Endothelial cell (in vitro differentiated cells): ENCODE data around the gene GALNT2. TPM values are rescaled to one million over a fixed set of nuclear protein-coding genes. Genes with fewer than 3 reads are reported as not detected.
A peak's percentile ranks its signal among the peaks of the same experiment; 100 is the strongest.

Source experiments
- DNase-seq: peaks from one replicate; pipeline ENCODE4 v3.0.0; 2021; ENCODE audit warnings: low spot score
- H3K27ac Mint-ChIP-seq: one replicate; pipeline ENCODE4 v1.8.0; 2021; ENCODE audit warnings: mixed read lengths, inconsistent platforms; ENCODE audit not compliant: unreplicated experiment
- H3K27me3 Mint-ChIP-seq: one replicate; pipeline ENCODE4 v1.8.0; 2021; ENCODE audit warnings: mild to moderate bottlenecking, moderate library complexity, mixed read lengths, inconsistent platforms; ENCODE audit not compliant: unreplicated experiment
- H3K36me3 Mint-ChIP-seq: one replicate; pipeline ENCODE4 v1.8.0; 2021; ENCODE audit warnings: mild to moderate bottlenecking, low read depth, mixed read lengths, inconsistent platforms; ENCODE audit not compliant: unreplicated experiment
- H3K4me1 Mint-ChIP-seq: one replicate; pipeline ENCODE4 v1.8.0; 2021; ENCODE audit warnings: mild to moderate bottlenecking, mixed read lengths, inconsistent platforms; ENCODE audit not compliant: unreplicated experiment
- H3K4me3 Mint-ChIP-seq: one replicate; pipeline ENCODE4 v1.8.0; 2021; ENCODE audit warnings: mild to moderate bottlenecking, mixed read lengths, inconsistent platforms; ENCODE audit not compliant: unreplicated experiment
- H3K9me3 Mint-ChIP-seq: one replicate; pipeline ENCODE4 v1.8.0; 2021; ENCODE audit warnings: mixed read lengths, inconsistent platforms; ENCODE audit not compliant: unreplicated experiment
- total RNA-seq: library from RNA; stranded (reverse); fragmentation: NEBNext Ultra II Directional; extraction: Animal tissue kit (Norgen Biotek cat#: 25700); gene quantifications from one replicate; pipeline ENCODE4 v1.2.1, GENCODE V29; 2021; ENCODE audit not compliant: unreplicated experiment
- TF ChIP-seq, protein P1 (sequence below): fragments of 200-600 bp; sonication (generic); IDR thresholded peaks from one replicate; pipeline ENCODE4 v1.5.0; 2021; ENCODE audit warnings: antibody characterized with exemption; ENCODE audit not compliant: unreplicated experiment

Gene GALNT2
- total RNA-seq, 1 donor from 2014 or later = 74.8 TPM

DNA sequence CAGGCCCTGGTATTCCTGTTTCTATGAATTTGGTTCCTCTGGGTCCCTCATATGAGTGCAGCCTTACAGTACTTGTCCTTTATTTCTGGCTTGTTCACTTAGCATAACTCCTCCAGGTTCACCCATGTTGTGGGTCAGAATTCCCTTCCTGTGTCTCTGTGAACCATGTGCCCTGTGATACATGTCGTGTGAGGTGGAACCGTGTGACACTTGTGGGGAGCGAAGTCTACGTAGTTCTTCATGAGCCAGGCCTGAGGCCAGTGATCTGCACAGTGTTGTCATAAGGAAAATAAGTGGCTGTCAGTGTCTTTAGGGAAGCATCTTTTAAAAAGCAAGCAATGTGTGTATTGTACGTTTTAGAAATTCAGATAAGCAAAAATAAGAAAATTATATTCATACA lies 122.8 kb downstream of the GALNT2 start:
- no peaks in the 10 kb centered on the region for H3K9me3 Mint-ChIP-seq
- no peak for DNase-seq
- H3K27me3 Mint-ChIP-seq = peaks cover 1% of the 10 kb centered on the region
- H3K27ac Mint-ChIP-seq = no peak overlapping the region
- H3K36me3 Mint-ChIP-seq = peaks cover 10% of the 10 kb centered on the region
- H3K4me3 Mint-ChIP-seq = no peak overlapping the region
- TF ChIP-seq, protein P1, sequence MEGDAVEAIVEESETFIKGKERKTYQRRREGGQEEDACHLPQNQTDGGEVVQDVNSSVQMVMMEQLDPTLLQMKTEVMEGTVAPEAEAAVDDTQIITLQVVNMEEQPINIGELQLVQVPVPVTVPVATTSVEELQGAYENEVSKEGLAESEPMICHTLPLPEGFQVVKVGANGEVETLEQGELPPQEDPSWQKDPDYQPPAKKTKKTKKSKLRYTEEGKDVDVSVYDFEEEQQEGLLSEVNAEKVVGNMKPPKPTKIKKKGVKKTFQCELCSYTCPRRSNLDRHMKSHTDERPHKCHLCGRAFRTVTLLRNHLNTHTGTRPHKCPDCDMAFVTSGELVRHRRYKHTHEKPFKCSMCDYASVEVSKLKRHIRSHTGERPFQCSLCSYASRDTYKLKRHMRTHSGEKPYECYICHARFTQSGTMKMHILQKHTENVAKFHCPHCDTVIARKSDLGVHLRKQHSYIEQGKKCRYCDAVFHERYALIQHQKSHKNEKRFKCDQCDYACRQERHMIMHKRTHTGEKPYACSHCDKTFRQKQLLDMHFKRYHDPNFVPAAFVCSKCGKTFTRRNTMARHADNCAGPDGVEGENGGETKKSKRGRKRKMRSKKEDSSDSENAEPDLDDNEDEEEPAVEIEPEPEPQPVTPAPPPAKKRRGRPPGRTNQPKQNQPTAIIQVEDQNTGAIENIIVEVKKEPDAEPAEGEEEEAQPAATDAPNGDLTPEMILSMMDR = no peak
- H3K4me1 Mint-ChIP-seq = peaks cover 16% of the 10 kb centered on the region

DNA sequence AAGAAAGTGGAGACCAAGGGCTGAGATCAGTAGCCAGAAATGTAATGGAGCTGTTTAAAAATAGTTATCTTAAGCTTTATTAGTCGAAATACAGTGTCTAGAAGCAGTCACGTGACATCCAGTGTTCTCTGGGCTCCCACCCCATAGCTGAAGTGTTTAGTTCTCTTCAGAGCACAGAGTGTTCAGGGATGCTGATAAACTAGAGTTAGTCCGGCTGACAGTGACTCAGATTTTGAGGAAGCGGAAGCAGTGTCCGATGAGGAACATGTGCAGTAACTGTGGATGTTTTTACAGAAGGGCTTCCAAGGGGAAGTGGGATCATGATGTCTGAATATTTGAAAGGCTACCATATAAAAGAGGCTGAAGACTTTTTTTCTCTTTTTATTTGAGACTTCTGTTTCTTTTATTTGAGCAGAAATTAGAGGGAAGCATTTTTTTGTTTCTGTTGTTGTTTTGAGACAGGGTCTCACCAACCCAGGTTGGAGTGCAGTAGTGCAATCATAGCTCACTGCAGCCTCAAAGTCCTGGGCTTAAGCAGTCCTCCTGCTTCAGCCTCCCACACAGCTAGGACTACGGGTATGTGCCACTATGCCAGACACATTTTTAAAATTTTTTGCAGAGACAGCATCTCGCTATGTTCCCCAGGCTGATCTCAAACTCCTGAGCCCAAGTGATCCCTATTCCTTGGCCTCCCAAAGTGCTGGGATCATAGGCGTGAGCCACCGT lies 124.2 kb downstream of the GALNT2 start:
- no peak overlapping the region for H3K4me3 Mint-ChIP-seq
- H3K9me3 Mint-ChIP-seq = no peaks in the 10 kb centered on the region
- TF ChIP-seq, protein P1 = no peak
- peaks cover 12% of the 10 kb centered on the region for H3K36me3 Mint-ChIP-seq
- DNase-seq = no peak
- no peak overlapping the region for H3K27ac Mint-ChIP-seq
- H3K4me1 Mint-ChIP-seq = peaks cover 2% of the 10 kb centered on the region
- H3K27me3 Mint-ChIP-seq = peaks cover 6% of the 10 kb centered on the region

DNA sequence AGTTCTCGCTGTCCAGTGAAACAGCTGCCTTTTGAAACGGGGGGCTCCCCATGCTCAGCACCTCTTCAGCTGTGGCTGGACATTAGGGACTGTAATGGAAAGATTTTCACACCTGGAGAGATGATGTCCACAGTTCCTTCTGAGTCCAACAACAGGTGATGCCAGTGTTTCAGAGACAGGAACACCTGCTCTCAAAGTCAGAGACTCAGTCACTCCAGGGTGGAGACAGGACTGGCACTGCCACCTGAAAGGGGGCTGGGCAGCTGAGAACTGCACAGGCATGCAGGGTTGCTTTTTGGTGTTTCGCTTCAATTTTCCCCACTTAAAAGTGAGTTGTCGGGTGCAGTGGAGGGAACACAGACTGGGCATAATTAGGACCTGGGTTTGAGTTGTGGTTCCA lies 124.8 kb downstream of the GALNT2 start:
- peaks cover 6% of the 10 kb centered on the region for H3K27me3 Mint-ChIP-seq
- peaks cover 1% of the 10 kb centered on the region for H3K4me1 Mint-ChIP-seq
- TF ChIP-seq, protein P1 = no peak
- no peak overlapping the region for H3K27ac Mint-ChIP-seq
- no peak overlapping the region for H3K4me3 Mint-ChIP-seq
- H3K9me3 Mint-ChIP-seq = no peaks in the 10 kb centered on the region
- H3K36me3 Mint-ChIP-seq = peaks cover 11% of the 10 kb centered on the region
- DNase-seq = no peak

DNA sequence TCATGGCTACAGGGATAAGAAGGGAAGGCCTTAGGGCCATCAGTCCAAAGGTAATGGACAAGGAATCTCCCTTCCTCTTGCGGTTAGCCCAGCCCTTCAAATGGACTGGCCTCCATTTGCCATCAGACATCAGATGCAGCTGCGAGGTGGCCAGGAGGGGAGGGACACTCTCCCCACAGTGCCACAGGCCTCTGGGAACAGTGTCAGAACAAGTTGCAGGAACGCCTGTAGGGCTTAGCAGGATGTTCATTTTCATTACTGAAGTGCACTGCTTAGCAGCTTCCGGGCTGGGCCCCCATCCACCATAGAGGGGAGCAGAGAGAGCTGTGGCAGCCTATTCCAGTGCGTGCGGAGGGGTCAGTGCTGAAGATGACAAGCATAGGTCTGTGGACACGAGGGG lies 127.5 kb downstream of the GALNT2 start:
- TF ChIP-seq, protein P1 = no peak
- Mint-ChIP-seq H3K27ac (no peak overlapping the region), H3K36me3 (peaks cover 3% of the 10 kb centered on the region), H3K4me1 (no peaks in the 10 kb centered on the region), H3K27me3 (peaks cover 6% of the 10 kb centered on the region), H3K4me3 (peak overlapping the region; percentile 22), H3K9me3 (no peaks in the 10 kb centered on the region)
- DNase-seq = no peak

DNA sequence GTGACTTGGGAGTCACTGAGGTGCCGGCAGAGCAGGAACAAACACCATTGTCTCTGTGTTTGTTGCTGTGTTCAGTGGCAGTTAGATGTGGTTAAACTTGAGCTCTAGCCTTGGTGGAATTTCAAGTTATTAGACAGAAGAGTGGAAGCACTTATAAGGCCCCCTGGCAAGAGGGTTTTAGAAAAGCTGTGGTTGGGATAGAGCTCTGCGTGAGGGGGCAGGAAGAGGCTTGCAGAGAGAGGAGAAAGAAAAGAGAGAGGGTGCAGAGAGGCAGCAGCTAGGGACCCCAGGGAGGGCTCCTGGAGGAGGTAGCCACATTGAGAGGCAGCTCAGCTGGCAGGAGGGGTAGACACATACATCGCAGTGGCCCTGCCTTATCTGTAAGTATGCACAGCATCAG lies 128.2 kb downstream of the GALNT2 start:
- H3K4me3 Mint-ChIP-seq = no peak overlapping the region
- DNase-seq = no peak
- H3K9me3 Mint-ChIP-seq = no peaks in the 10 kb centered on the region
- H3K27me3 Mint-ChIP-seq = peaks cover 6% of the 10 kb centered on the region
- peaks cover 3% of the 10 kb centered on the region for H3K36me3 Mint-ChIP-seq
- H3K27ac Mint-ChIP-seq = no peak overlapping the region
- H3K4me1 Mint-ChIP-seq = no peaks in the 10 kb centered on the region
- TF ChIP-seq, protein P1 = no peak
